ENCODE measurements around the gene KDM5B.

- TF ChIP-seq, protein P1, sequence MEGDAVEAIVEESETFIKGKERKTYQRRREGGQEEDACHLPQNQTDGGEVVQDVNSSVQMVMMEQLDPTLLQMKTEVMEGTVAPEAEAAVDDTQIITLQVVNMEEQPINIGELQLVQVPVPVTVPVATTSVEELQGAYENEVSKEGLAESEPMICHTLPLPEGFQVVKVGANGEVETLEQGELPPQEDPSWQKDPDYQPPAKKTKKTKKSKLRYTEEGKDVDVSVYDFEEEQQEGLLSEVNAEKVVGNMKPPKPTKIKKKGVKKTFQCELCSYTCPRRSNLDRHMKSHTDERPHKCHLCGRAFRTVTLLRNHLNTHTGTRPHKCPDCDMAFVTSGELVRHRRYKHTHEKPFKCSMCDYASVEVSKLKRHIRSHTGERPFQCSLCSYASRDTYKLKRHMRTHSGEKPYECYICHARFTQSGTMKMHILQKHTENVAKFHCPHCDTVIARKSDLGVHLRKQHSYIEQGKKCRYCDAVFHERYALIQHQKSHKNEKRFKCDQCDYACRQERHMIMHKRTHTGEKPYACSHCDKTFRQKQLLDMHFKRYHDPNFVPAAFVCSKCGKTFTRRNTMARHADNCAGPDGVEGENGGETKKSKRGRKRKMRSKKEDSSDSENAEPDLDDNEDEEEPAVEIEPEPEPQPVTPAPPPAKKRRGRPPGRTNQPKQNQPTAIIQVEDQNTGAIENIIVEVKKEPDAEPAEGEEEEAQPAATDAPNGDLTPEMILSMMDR (IDR thresholded peaks at IDR 0.05; ENCODE audit: poor library complexity): no peak
- TF ChIP-seq EZH2phosphoT487 (IDR thresholded peaks at IDR 0.05; ENCODE audit: low read depth, severe bottlenecking, unreplicated experiment) (no peak), EZH2 (IDR thresholded peaks at IDR 0.05; ENCODE audit: borderline replicate concordance) (no peak)
Observed at GRCh38 chr1:202706851-202707250, 101.4 kb downstream of the KDM5B start.

All from hepatocyte (in vitro differentiated cells).